Neural crest cell (in vitro differentiated cells): Measurements from ENCODE around the gene MNX1. TPM values are rescaled to one million over a fixed set of nuclear protein-coding genes. Genes with fewer than 3 reads are reported as not detected.

ENCODE experiments used
- DNase-seq: peaks from one replicate; pipeline ENCODE4 v3.0.0; 2021; ENCODE audit warnings: low read depth, mixed read lengths, low spot score
- H3K27ac Mint-ChIP-seq: one replicate; pipeline ENCODE4 v1.8.0; 2021; ENCODE audit warnings: mild to moderate bottlenecking, mixed read lengths; ENCODE audit not compliant: unreplicated experiment
- H3K27me3 Mint-ChIP-seq: 2 replicates; pipeline ENCODE4 v1.8.0; 2021; ENCODE audit warnings: low read depth, mild to moderate bottlenecking, mixed read lengths
- H3K36me3 Mint-ChIP-seq: 2 replicates; pipeline ENCODE4 v1.8.0; 2021; ENCODE audit warnings: low read depth, mild to moderate bottlenecking, mixed read lengths
- H3K4me1 Mint-ChIP-seq: 2 replicates; pipeline ENCODE4 v1.8.0; 2021; ENCODE audit warnings: mixed read lengths
- H3K4me3 Mint-ChIP-seq: one replicate; pipeline ENCODE4 v1.8.0; 2021; ENCODE audit warnings: mild to moderate bottlenecking, mixed read lengths
- H3K9me3 Mint-ChIP-seq: 2 replicates; pipeline ENCODE4 v1.8.0; 2021; ENCODE audit warnings: mixed read lengths
- CTCF ChIP-seq: fragments of 200-600 bp; sonication (generic); conservative IDR thresholded peaks from 2 replicates; pipeline ENCODE4 v1.5.0; 2021; ENCODE audit warnings: antibody characterized with exemption, mild to moderate bottlenecking
- total RNA-seq: library from RNA; stranded (reverse); gene quantifications from 2 replicates; pipeline ENCODE4 v1.2.1, GENCODE V29; 2021

The MNX1 gene
- total RNA-seq, 1 donor from 2014 or later = 0.14 TPM

GRCh38 chr7:156993021-156993924 lies 17.2 kb downstream of the MNX1 start:
- no peak overlapping the region for H3K27ac Mint-ChIP-seq
- TF ChIP-seq CTCF = no peak
- DNase-seq = no peak
- H3K4me1 Mint-ChIP-seq = peaks cover 21% of the 10 kb centered on the region
- no peaks in the 10 kb centered on the region for H3K36me3 Mint-ChIP-seq
- H3K27me3 Mint-ChIP-seq = peaks cover 52% of the 10 kb centered on the region
- H3K4me3 Mint-ChIP-seq = no peak overlapping the region
- H3K9me3 Mint-ChIP-seq = no peaks in the 10 kb centered on the region

GRCh38 chr7:156989766-156990535 lies 20.5 kb downstream of the MNX1 start:
- no peaks in the 10 kb centered on the region for H3K36me3 Mint-ChIP-seq
- TF ChIP-seq CTCF = no peak
- no peak for DNase-seq
- no peak overlapping the region for H3K4me3 Mint-ChIP-seq
- H3K27me3 Mint-ChIP-seq = peaks cover 21% of the 10 kb centered on the region
- no peaks in the 10 kb centered on the region for H3K9me3 Mint-ChIP-seq
- H3K4me1 Mint-ChIP-seq = peaks cover 28% of the 10 kb centered on the region
- no peak overlapping the region for H3K27ac Mint-ChIP-seq

GRCh38 chr7:156988343-156989185 lies 21.9 kb downstream of the MNX1 start:
- Mint-ChIP-seq H3K36me3 (no peaks in the 10 kb centered on the region), H3K27ac (peak overlapping the region; percentile 73), H3K27me3 (peaks cover 9% of the 10 kb centered on the region), H3K9me3 (no peaks in the 10 kb centered on the region), H3K4me1 (peaks cover 28% of the 10 kb centered on the region), H3K4me3 (no peak overlapping the region)
- no peak for DNase-seq
- no peak for TF ChIP-seq CTCF

GRCh38 chr7:156986378-156986777 lies 24.1 kb downstream of the MNX1 start:
- no peak overlapping the region for H3K27ac Mint-ChIP-seq
- no peak for DNase-seq
- H3K9me3 Mint-ChIP-seq = peaks cover 2% of the 10 kb centered on the region
- no peak for TF ChIP-seq CTCF
- peaks cover 28% of the 10 kb centered on the region for H3K4me1 Mint-ChIP-seq
- no peak overlapping the region for H3K4me3 Mint-ChIP-seq
- peaks cover 5% of the 10 kb centered on the region for H3K27me3 Mint-ChIP-seq
- peaks cover 4% of the 10 kb centered on the region for H3K36me3 Mint-ChIP-seq
